ENCODE results near the gene NPW.

- TF ChIP-seq EZH2phosphoT487 (IDR thresholded peaks at IDR 0.05; ENCODE audit: insufficient read depth, low read depth) = no peak
- TF ChIP-seq EZH2 (IDR thresholded peaks at IDR 0.05; ENCODE audit: insufficient read depth, poor library complexity, severe bottlenecking) = no peak
Observed at GRCh38 chr16:2002406-2003230, 17.0 kb upstream of the NPW start.

Measured in GM23248 (cell line).